ENCODE measurements around the gene MPHOSPH10.

The MPHOSPH10 gene

DNA sequence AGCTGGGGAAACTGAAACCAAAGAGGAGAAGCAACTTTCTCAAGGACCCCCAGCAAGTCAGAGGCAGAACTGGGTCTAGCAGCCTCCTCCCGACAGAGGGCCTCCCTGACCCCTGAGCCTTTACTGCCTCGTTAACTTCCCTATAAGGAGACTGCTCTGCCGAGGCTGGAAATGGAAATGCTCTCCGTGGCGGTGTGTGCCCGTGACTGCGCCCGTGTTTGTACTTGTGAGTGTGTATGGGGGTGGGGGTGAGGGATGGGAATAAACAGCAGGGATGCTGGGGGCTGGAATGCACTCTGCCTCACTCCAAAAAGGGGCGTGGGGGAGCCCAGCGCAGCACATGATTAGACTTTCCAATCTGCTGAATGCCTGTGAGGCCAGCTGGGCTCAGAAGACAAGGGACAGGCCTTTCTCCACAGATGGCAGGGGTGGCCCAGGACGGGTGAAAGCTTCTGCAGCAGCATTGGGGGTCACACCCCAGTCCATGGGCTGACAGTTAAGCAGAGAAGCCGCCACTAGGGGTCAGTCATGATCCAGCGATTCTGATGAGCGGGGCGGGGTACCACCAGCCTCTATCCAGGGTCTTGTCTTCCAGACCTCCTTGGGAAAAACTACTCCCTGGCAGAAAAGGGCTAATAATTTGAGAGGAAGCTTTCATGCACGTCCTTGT, 26.8 kb downstream of the MPHOSPH10 start:
- peak; percentile 18 to 77; a peak in 2 of 4 replicates for TF ChIP-seq REST (IDR thresholded peaks at IDR 0.05; ENCODE audit: insufficient read depth in 1 of 2, low read depth in 2 of 2, low read length in 2 of 2)
- TF ChIP-seq SIN3A (IDR thresholded peaks at IDR 0.05; ENCODE audit: borderline replicate concordance, insufficient read depth, low read length) = no peak
- no peak for TF ChIP-seq FOXP2 (optimal IDR thresholded peaks at IDR 0.05; ENCODE audit: borderline replicate concordance, extremely low read depth, extremely low read length, insufficient read depth)
- TF ChIP-seq POLR2AphosphoS5 (IDR thresholded peaks at IDR 0.05; ENCODE audit: low read depth, low read length) = no peak
- no peak for TF ChIP-seq TAF1 (IDR thresholded peaks at IDR 0.05; ENCODE audit: borderline replicate concordance, insufficient read depth, low read length)

GRCh38 chr2:71166812-71167211, 36.4 kb downstream of the MPHOSPH10 start:
- no peak for TF ChIP-seq POLR2AphosphoS5 (IDR thresholded peaks at IDR 0.05; ENCODE audit: low read depth, low read length)
- no peak for TF ChIP-seq SIN3A (IDR thresholded peaks at IDR 0.05; ENCODE audit: borderline replicate concordance, insufficient read depth, low read length)
- TF ChIP-seq REST (IDR thresholded peaks at IDR 0.05; ENCODE audit: insufficient read depth in 1 of 2, low read depth in 2 of 2, low read length in 2 of 2) = no peak
- no peak for TF ChIP-seq TAF1 (IDR thresholded peaks at IDR 0.05; ENCODE audit: borderline replicate concordance, insufficient read depth, low read length)
- no peak for TF ChIP-seq FOXP2 (optimal IDR thresholded peaks at IDR 0.05; ENCODE audit: borderline replicate concordance, extremely low read depth, extremely low read length, insufficient read depth)

- TF ChIP-seq POLR2AphosphoS5 (IDR thresholded peaks at IDR 0.05; ENCODE audit: low read depth, low read length) = no peak
- no peak for TF ChIP-seq REST (IDR thresholded peaks at IDR 0.05; ENCODE audit: insufficient read depth in 1 of 2, low read depth in 2 of 2, low read length in 2 of 2)
- no peak for TF ChIP-seq TAF1 (IDR thresholded peaks at IDR 0.05; ENCODE audit: borderline replicate concordance, insufficient read depth, low read length)
- no peak for TF ChIP-seq SIN3A (IDR thresholded peaks at IDR 0.05; ENCODE audit: borderline replicate concordance, insufficient read depth, low read length)
- no peak for TF ChIP-seq FOXP2 (optimal IDR thresholded peaks at IDR 0.05; ENCODE audit: borderline replicate concordance, extremely low read depth, extremely low read length, insufficient read depth)
Measured at GRCh38 chr2:71173096-71173495, 42.7 kb downstream of the MPHOSPH10 start.

DNA sequence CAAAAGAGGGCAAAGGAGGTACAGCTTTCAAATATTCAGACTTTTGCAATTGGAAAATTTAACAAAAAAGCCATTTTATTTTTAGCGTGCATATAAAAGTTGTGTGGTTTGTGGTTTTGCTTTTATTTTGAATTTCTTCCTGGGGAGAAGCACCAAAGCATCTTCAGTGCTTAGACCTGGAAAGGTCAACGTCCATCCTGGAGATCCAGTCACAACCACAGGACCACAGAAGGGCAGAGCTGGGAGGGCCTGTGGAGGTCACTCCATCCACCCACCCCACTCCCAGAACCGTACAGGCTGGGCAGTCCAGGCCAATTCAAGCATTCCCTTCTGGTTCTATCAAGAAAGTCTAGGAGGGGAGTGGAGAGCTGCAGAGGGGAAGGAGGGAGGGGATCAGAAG, 43.8 kb downstream of the MPHOSPH10 start:
- TF ChIP-seq SIN3A (IDR thresholded peaks at IDR 0.05; ENCODE audit: borderline replicate concordance, insufficient read depth, low read length) (no peak), POLR2AphosphoS5 (IDR thresholded peaks at IDR 0.05; ENCODE audit: low read depth, low read length) (no peak), REST (IDR thresholded peaks at IDR 0.05; ENCODE audit: insufficient read depth in 1 of 2, low read depth in 2 of 2, low read length in 2 of 2) (no peak), TAF1 (IDR thresholded peaks at IDR 0.05; ENCODE audit: borderline replicate concordance, insufficient read depth, low read length) (no peak)
